Inferior parietal cortex (tissue), 1 donor: ENCODE data around the gene CCSER2.

Experiments
- DNase-seq: peaks from one replicate; pipeline ENCODE4 v3.0.0-alpha.2; 2016; ENCODE audit errors: extremely low spot score

CCSER2 gene

GRCh38 chr10:84348447-84348846 is 20.1 kb downstream of the CCSER2 start:
- DNase-seq = no peak

- DNase-seq = no peak
Measured at GRCh38 chr10:84348860-84349259, 20.5 kb downstream of the CCSER2 start.

GRCh38 chr10:84352251-84352842 is 24.0 kb downstream of the CCSER2 start:
- DNase-seq = peak; percentile 67

- DNase-seq = no peak
Measured at GRCh38 chr10:84353052-84353803, 24.8 kb downstream of the CCSER2 start.

- no peak for DNase-seq
Measured at GRCh38 chr10:84354623-84355022, 26.2 kb downstream of the CCSER2 start.

GRCh38 chr10:84355106-84355505 is 26.7 kb downstream of the CCSER2 start:
- no peak for DNase-seq

- no peak for DNase-seq
Measured at GRCh38 chr10:84356928-84357327, 28.5 kb downstream of the CCSER2 start.

- DNase-seq = no peak
Measured at GRCh38 chr10:84358743-84359142, 30.4 kb downstream of the CCSER2 start.

GRCh38 chr10:84360637-84361365 is 32.4 kb downstream of the CCSER2 start:
- no peak for DNase-seq

GRCh38 chr10:84365335-84365881 is 37.0 kb downstream of the CCSER2 start:
- DNase-seq = no peak

- no peak for DNase-seq
Measured at GRCh38 chr10:84366041-84366440, 37.7 kb downstream of the CCSER2 start.

GRCh38 chr10:84367256-84367655 is 38.9 kb downstream of the CCSER2 start:
- no peak for DNase-seq

- DNase-seq = no peak
Measured at GRCh38 chr10:84368828-84369227, 40.4 kb downstream of the CCSER2 start.

- DNase-seq = no peak
Measured at GRCh38 chr10:84370283-84370682, 41.9 kb downstream of the CCSER2 start.

- no peak for DNase-seq
Measured at GRCh38 chr10:84371944-84372343, 43.6 kb downstream of the CCSER2 start.

GRCh38 chr10:84373000-84373399 is 44.6 kb downstream of the CCSER2 start:
- DNase-seq = no peak

GRCh38 chr10:84374455-84374854 is 46.1 kb downstream of the CCSER2 start:
- DNase-seq = no peak

GRCh38 chr10:84375011-84375410 is 46.6 kb downstream of the CCSER2 start:
- DNase-seq = peak; percentile 86

GRCh38 chr10:84375881-84376280 is 47.5 kb downstream of the CCSER2 start:
- no peak for DNase-seq

GRCh38 chr10:84388148-84388547 is 59.8 kb downstream of the CCSER2 start:
- no peak for DNase-seq

GRCh38 chr10:84390364-84390763 is 62.0 kb downstream of the CCSER2 start:
- no peak for DNase-seq

GRCh38 chr10:84391326-84391725 is 62.9 kb downstream of the CCSER2 start:
- peak; percentile 71 for DNase-seq

GRCh38 chr10:84392181-84392580 is 63.8 kb downstream of the CCSER2 start:
- no peak for DNase-seq
